Activated B cell treated with CpG ODN at 0.5 μM for 24 hours (primary cell): ENCODE measurements around the gene BEAN1. TPM values are rescaled to one million over a fixed set of nuclear protein-coding genes. Genes with fewer than 3 reads are reported as not detected.

Experiments
- ATAC-seq: fragments of 200-7000 bp; cut with Tn5 transposase; one replicate; pipeline ENCODE4 v1.10.0; 2021; ENCODE audit warnings: low read depth, mild to moderate bottlenecking, moderate library complexity
- CTCF ChIA-PET: fragments of 350-600 bp; sonication (Branson Sonifier 250); formaldehyde crosslinking; loops from one replicate; lab custom pipeline; 2021; ENCODE audit warnings: antibody characterized with exemption; lab: Charles Lee
- POLR2A ChIA-PET: fragments of 350-600 bp; sonication (Branson Sonifier 250); formaldehyde crosslinking; loops from one replicate; lab custom pipeline; 2021; ENCODE audit warnings: antibody characterized with exemption; lab: Charles Lee
- DNase-seq: peaks from one replicate; pipeline ENCODE4 v3.0.0; 2022
- H3K27ac Mint-ChIP-seq: one replicate; pipeline ENCODE4 v1.8.0; 2020; ENCODE audit warnings: mixed read lengths
- H3K27me3 Mint-ChIP-seq: one replicate; pipeline ENCODE4 v1.8.0; 2021; ENCODE audit warnings: mixed read lengths
- H3K36me3 Mint-ChIP-seq: one replicate; pipeline ENCODE4 v1.8.0; 2021; ENCODE audit warnings: low read depth, mixed read lengths
- H3K4me1 Mint-ChIP-seq: one replicate; pipeline ENCODE4 v1.8.0; 2021; ENCODE audit warnings: mixed read lengths
- H3K4me3 Mint-ChIP-seq: one replicate; pipeline ENCODE4 v1.8.0; 2020; ENCODE audit warnings: mild to moderate bottlenecking, mixed read lengths
- H3K9me3 Mint-ChIP-seq: one replicate; pipeline ENCODE4 v1.8.0; 2020; ENCODE audit warnings: mixed read lengths
- CTCF ChIP-seq: fragments of 200-600 bp; IDR thresholded peaks from one replicate; pipeline ENCODE4 v1.8.0; 2022; ENCODE audit warnings: antibody characterized with exemption, mild to moderate bottlenecking
- intact Hi-C: fragments of 100-400 bp; cut with micrococcal nuclease; formaldehyde crosslinking; loops from one replicate; pipeline ENCODE4 v1.15.1; 2024
- total RNA-seq: library from RNA; stranded (reverse); gene quantifications from 2 replicates; pipeline ENCODE4 v1.2.3, GENCODE V29; 2022

Gene BEAN1
- total RNA-seq, 1 donor from 2014 or later: not detected

GRCh38 chr16:66522816-66523590, 95.9 kb downstream of the BEAN1 start:
- peak overlapping the region; percentile 75 for H3K4me3 Mint-ChIP-seq
- intact Hi-C loops: no loop called here
- H3K27me3 Mint-ChIP-seq: no peaks in the 10 kb centered on the region
- peaks cover 89% of the 10 kb centered on the region for H3K4me1 Mint-ChIP-seq
- TF ChIP-seq CTCF: no peak
- ATAC-seq (no peak), DNase-seq (no peak)
- ChIA-PET CTCF (no interaction called here), POLR2A (interaction anchor here (0.5 to 9.8 kb wide), 6 partner anchors 11 to 79 kb away, joined by 3 to 162 read pairs (median 4); partner anchors contain the start of genes CKLF and TK2)
- H3K27ac Mint-ChIP-seq: peak overlapping the region; percentile 93
- no peaks in the 10 kb centered on the region for H3K9me3 Mint-ChIP-seq
- peaks cover 1% of the 10 kb centered on the region for H3K36me3 Mint-ChIP-seq

- ChIA-PET POLR2A (interaction anchor here (1.2 to 9.8 kb wide), 4 partner anchors 12 to 78 kb away, joined by 3 to 162 read pairs (median 4); partner anchors contain the start of genes CKLF and TK2), CTCF (interaction anchor here (1.3 kb wide), 4 partner anchors 12 to 117 kb away, joined by 3 to 4 read pairs (median 4); no protein-coding TSS in a partner anchor)
- no peak for DNase-seq
- intact Hi-C loops: loop anchor here (1.0 to 2.0 kb wide), 5 partner anchors 8 to 81 kb away; partner anchors contain the start of gene CMTM3
- no peak for TF ChIP-seq CTCF
- peak; percentile 41 for ATAC-seq
- peak overlapping the region; percentile 93 for H3K27ac Mint-ChIP-seq
- H3K27me3 Mint-ChIP-seq: no peaks in the 10 kb centered on the region
- H3K36me3 Mint-ChIP-seq: peaks cover 1% of the 10 kb centered on the region
- H3K4me3 Mint-ChIP-seq: peak overlapping the region; percentile 75
- peaks cover 82% of the 10 kb centered on the region for H3K4me1 Mint-ChIP-seq
- H3K9me3 Mint-ChIP-seq: no peaks in the 10 kb centered on the region
These were observed 96.8 kb downstream of the BEAN1 start for GRCh38 chr16:66523861-66524354.

- peak overlapping the region; percentile 93 for H3K27ac Mint-ChIP-seq
- CTCF ChIA-PET: interaction anchor here (1.0 to 1.6 kb wide), 6 partner anchors 12 to 118 kb away, joined by 3 to 4 read pairs (median 4); no protein-coding TSS in a partner anchor
- intact Hi-C loops: loop anchor here (1.0 to 2.0 kb wide), 6 partner anchors 8 to 80 kb away; partner anchors contain the start of gene CMTM3
- H3K27me3 Mint-ChIP-seq: no peaks in the 10 kb centered on the region
- H3K9me3 Mint-ChIP-seq: no peaks in the 10 kb centered on the region
- peak overlapping the region; percentile 33 for H3K4me3 Mint-ChIP-seq
- DNase-seq (peak; percentile 55), ATAC-seq (peak; percentile 77)
- TF ChIP-seq CTCF: no peak
- peaks cover 75% of the 10 kb centered on the region for H3K4me1 Mint-ChIP-seq
- H3K36me3 Mint-ChIP-seq: peaks cover 1% of the 10 kb centered on the region
- POLR2A ChIA-PET: interaction anchor here (1.2 to 9.8 kb wide), 4 partner anchors 15 to 77 kb away, joined by 3 to 162 read pairs (median 6); partner anchors contain the start of genes CKLF and TK2
These were observed 97.6 kb downstream of the BEAN1 start for GRCh38 chr16:66524601-66525164.

GRCh38 chr16:66525396-66526180, 98.5 kb downstream of the BEAN1 start:
- no peak for ATAC-seq
- no peak for DNase-seq
- intact Hi-C loops: loop anchor here (1.0 to 2.0 kb wide), 4 partner anchors 17 to 79 kb away; partner anchors contain the start of gene CMTM3
- H3K4me1 Mint-ChIP-seq: peaks cover 66% of the 10 kb centered on the region
- no peaks in the 10 kb centered on the region for H3K27me3 Mint-ChIP-seq
- POLR2A ChIA-PET: interaction anchor here (0.6 to 9.8 kb wide), 4 partner anchors 8 to 78 kb away, joined by 3 to 162 read pairs (median 5); partner anchors contain the start of genes CKLF and TK2
- no peaks in the 10 kb centered on the region for H3K9me3 Mint-ChIP-seq
- H3K27ac Mint-ChIP-seq: peak overlapping the region; percentile 50
- CTCF ChIA-PET: interaction anchor here (1.0 to 1.6 kb wide), 3 partner anchors 22 to 64 kb away, joined by 3 to 4 read pairs (median 4); no protein-coding TSS in a partner anchor
- no peak for TF ChIP-seq CTCF
- peaks cover 1% of the 10 kb centered on the region for H3K36me3 Mint-ChIP-seq
- H3K4me3 Mint-ChIP-seq: no peak overlapping the region
